HEK293 (cell line): Measurements from ENCODE around the gene PCOLCE2.

ENCODE experiments used
- CTCF ChIA-PET: fragments of 350-600 bp; formaldehyde crosslinking; extraction: SDS; loops from one replicate; lab custom pipeline; 2021; ENCODE audit warnings: antibody characterized with exemption; lab: Yijun Ruan, JAX
- POLR2A ChIA-PET: fragments of 300-600 bp; formaldehyde crosslinking; extraction: SDS; loops from one replicate; lab custom pipeline; 2020; ENCODE audit warnings: antibody characterized with exemption, inconsistent platforms; lab: Yijun Ruan, JAX
- H3K27ac ChIP-seq: fragments of 200-500 bp; sonication (Bioruptor generic); 2 replicates; pipeline ENCODE4 v1.5.1; 2014; ENCODE audit warnings: low read depth, low read length, control low read depth, inconsistent platforms; ENCODE audit errors: extremely low read depth
- H3K36me3 ChIP-seq, 2 experiments: fragments of 200-500 bp in 1 of 2; sonication (Bioruptor generic) in 1 of 2; 1 replicate in 1 of 2; 2 replicates in 1 of 2; pipeline ENCODE4 v1.5.1; 2014 to 2017; ENCODE audit warnings: inconsistent platforms in 2 of 2, low read length in 2 of 2; ENCODE audit not compliant: control insufficient read depth in 2 of 2, insufficient read depth in 1 of 2
- H3K4me1 ChIP-seq: fragments of 200-500 bp; sonication (Bioruptor generic); 2 replicates; pipeline ENCODE4 v1.5.1; 2014; ENCODE audit warnings: mild to moderate bottlenecking, low read length, inconsistent platforms; ENCODE audit not compliant: control insufficient read depth, insufficient read depth
- H3K4me3 ChIP-seq: 2 replicates; pipeline ENCODE4 v1.5.1; 2011; ENCODE audit warnings: low read depth, mild to moderate bottlenecking, control low read depth, low read length, moderate library complexity
- H3K9me3 ChIP-seq: fragments of 200-500 bp; sonication (Bioruptor generic); 2 replicates; pipeline ENCODE4 v1.5.1; 2014; ENCODE audit warnings: low read depth, low read length, inconsistent platforms; ENCODE audit not compliant: control insufficient read depth, insufficient read depth
- FEZF1 ChIP-seq: fragments of 450-650 bp; formaldehyde crosslinking; IDR thresholded peaks from 2 replicates; pipeline ENCODE4 v1.5.1; 2016; ENCODE audit warnings: missing biosample characterization, missing genetic modification characterization
- SALL2 ChIP-seq: fragments of 450-650 bp; formaldehyde crosslinking; IDR thresholded peaks from 2 replicates; pipeline ENCODE4 v1.5.0; 2017; ENCODE audit warnings: missing biosample characterization, mild to moderate bottlenecking, missing genetic modification characterization, borderline replicate concordance
- SCRT2 ChIP-seq: fragments of 450-650 bp; formaldehyde crosslinking; IDR thresholded peaks from 2 replicates; pipeline ENCODE4 v1.5.1; 2016; ENCODE audit warnings: missing biosample characterization, missing genetic modification characterization
- ZBTB20 ChIP-seq: fragments of 450-650 bp; formaldehyde crosslinking; IDR thresholded peaks from 2 replicates; pipeline ENCODE4 v1.5.1; 2016; ENCODE audit warnings: missing biosample characterization, missing genetic modification characterization
- ZNF146 ChIP-seq: fragments of 450-650 bp; formaldehyde crosslinking; IDR thresholded peaks from 2 replicates; pipeline ENCODE4 v1.5.1; 2016; ENCODE audit warnings: missing biosample characterization, missing genetic modification characterization
- ZNF23 ChIP-seq: fragments of 450-650 bp; formaldehyde crosslinking; IDR thresholded peaks from 2 replicates; pipeline ENCODE4 v1.5.1; 2016; ENCODE audit warnings: missing biosample characterization, missing genetic modification characterization, borderline replicate concordance
- ZNF239 ChIP-seq: fragments of 450-650 bp; formaldehyde crosslinking; IDR thresholded peaks from 2 replicates; pipeline ENCODE4 v1.5.1; 2016; ENCODE audit warnings: missing biosample characterization, missing genetic modification characterization
- ZNF24 ChIP-seq: fragments of 450-650 bp; formaldehyde crosslinking; IDR thresholded peaks from 2 replicates; pipeline ENCODE4 v1.5.1; 2016; ENCODE audit warnings: missing biosample characterization, missing genetic modification characterization
- ZNF266 ChIP-seq: fragments of 450-650 bp; formaldehyde crosslinking; IDR thresholded peaks from 2 replicates; pipeline ENCODE4 v1.5.1; 2016; ENCODE audit warnings: missing biosample characterization, missing genetic modification characterization, low read depth
- ZNF391 ChIP-seq: fragments of 450-650 bp; formaldehyde crosslinking; IDR thresholded peaks from 2 replicates; pipeline ENCODE4 v1.5.1; 2016; ENCODE audit warnings: low read depth, missing biosample characterization, missing genetic modification characterization, borderline replicate concordance
- ZNF433 ChIP-seq: fragments of 450-650 bp; formaldehyde crosslinking; IDR thresholded peaks from 2 replicates; pipeline ENCODE4 v1.5.1; 2016; ENCODE audit warnings: missing biosample characterization, missing genetic modification characterization, low read depth
- ZNF600 ChIP-seq: fragments of 450-650 bp; formaldehyde crosslinking; IDR thresholded peaks from 2 replicates; pipeline ENCODE4 v1.5.1; 2016; ENCODE audit warnings: missing biosample characterization, missing genetic modification characterization
- ZNF654 ChIP-seq: fragments of 450-650 bp; formaldehyde crosslinking; IDR thresholded peaks from 2 replicates; pipeline ENCODE4 v1.5.1; 2016; ENCODE audit warnings: low read depth, missing biosample characterization, missing genetic modification characterization
- ZNF785 ChIP-seq: fragments of 450-650 bp; formaldehyde crosslinking; IDR thresholded peaks from 2 replicates; pipeline ENCODE4 v1.5.1; 2016; ENCODE audit warnings: missing biosample characterization, missing genetic modification characterization
- ZSCAN23 ChIP-seq: fragments of 450-650 bp; formaldehyde crosslinking; IDR thresholded peaks from 2 replicates; pipeline ENCODE4 v1.5.1; 2016; ENCODE audit warnings: missing biosample characterization, missing genetic modification characterization
- TF ChIP-seq, protein P1 (sequence below): fragments of 450-650 bp; formaldehyde crosslinking; IDR thresholded peaks from 2 replicates; pipeline ENCODE4 v1.5.1; 2016; ENCODE audit warnings: missing biosample characterization, missing genetic modification characterization
- TF ChIP-seq, protein P2 (sequence below): fragments of 450-650 bp; formaldehyde crosslinking; IDR thresholded peaks from 2 replicates; pipeline ENCODE4 v1.5.1; 2016; ENCODE audit warnings: missing biosample characterization, missing genetic modification characterization
- TF ChIP-seq, protein P3 (sequence below): fragments of 450-650 bp; formaldehyde crosslinking; IDR thresholded peaks from 2 replicates; pipeline ENCODE4 v1.5.1; 2016; ENCODE audit warnings: missing biosample characterization, missing genetic modification characterization
- TF ChIP-seq, protein P4 (sequence below): fragments of 450-650 bp; formaldehyde crosslinking; IDR thresholded peaks from 2 replicates; pipeline ENCODE4 v1.5.1; 2016; ENCODE audit warnings: missing biosample characterization, missing genetic modification characterization
- TF ChIP-seq, protein P5 (sequence below): fragments of 450-650 bp; formaldehyde crosslinking; IDR thresholded peaks from 2 replicates; pipeline ENCODE4 v1.5.1; 2017; ENCODE audit warnings: missing biosample characterization, missing genetic modification characterization
- TF ChIP-seq, protein P6 (sequence below): fragments of 450-650 bp; formaldehyde crosslinking; IDR thresholded peaks from 2 replicates; pipeline ENCODE4 v1.5.1; 2017; ENCODE audit warnings: missing biosample characterization, missing genetic modification characterization

The PCOLCE2 gene

DNA sequence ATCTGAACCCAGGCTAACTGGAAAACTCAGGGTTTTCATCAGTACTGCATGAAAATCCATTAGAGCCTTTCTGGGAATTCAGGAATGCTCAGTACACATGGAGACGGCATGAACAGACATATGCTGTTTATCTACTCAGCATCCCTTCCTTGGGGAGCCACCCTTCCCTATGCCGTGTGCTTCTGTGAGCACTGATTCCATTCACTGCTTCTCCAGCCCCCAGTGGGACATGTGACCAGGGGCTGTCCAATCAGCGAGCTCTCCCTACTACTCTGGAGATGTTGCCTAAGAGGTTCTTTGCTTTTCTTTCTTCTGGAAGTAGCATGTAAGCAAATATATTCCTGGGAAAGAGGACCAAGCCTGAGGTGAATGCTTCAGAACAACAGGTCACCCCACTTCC is 5.6 kb upstream of the PCOLCE2 start:
- Histone ChIP-seq H3K27ac (no peak overlapping the region), H3K4me3 (no peak overlapping the region), H3K9me3 (no peaks in the 10 kb centered on the region), H3K4me1 (no peaks in the 10 kb centered on the region), H3K36me3 (no peaks in the 10 kb centered on the region)
- ChIA-PET CTCF (interaction anchor here (0.8 kb wide), 1 partner anchor 92 kb away, joined by 3 read pairs; no protein-coding TSS in a partner anchor), POLR2A (no interaction called here)
- no peak for TF ChIP-seq ZNF239 (tag by site-specific recombination)
- TF ChIP-seq, protein P1, sequence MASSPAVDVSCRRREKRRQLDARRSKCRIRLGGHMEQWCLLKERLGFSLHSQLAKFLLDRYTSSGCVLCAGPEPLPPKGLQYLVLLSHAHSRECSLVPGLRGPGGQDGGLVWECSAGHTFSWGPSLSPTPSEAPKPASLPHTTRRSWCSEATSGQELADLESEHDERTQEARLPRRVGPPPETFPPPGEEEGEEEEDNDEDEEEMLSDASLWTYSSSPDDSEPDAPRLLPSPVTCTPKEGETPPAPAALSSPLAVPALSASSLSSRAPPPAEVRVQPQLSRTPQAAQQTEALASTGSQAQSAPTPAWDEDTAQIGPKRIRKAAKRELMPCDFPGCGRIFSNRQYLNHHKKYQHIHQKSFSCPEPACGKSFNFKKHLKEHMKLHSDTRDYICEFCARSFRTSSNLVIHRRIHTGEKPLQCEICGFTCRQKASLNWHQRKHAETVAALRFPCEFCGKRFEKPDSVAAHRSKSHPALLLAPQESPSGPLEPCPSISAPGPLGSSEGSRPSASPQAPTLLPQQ (tag by site-specific recombination) = no peak
- TF ChIP-seq SALL2 (tag by site-specific recombination) = no peak
- no peak for TF ChIP-seq ZNF391 (tag by site-specific recombination)
- TF ChIP-seq ZSCAN23 = no peak
- TF ChIP-seq, protein P2, sequence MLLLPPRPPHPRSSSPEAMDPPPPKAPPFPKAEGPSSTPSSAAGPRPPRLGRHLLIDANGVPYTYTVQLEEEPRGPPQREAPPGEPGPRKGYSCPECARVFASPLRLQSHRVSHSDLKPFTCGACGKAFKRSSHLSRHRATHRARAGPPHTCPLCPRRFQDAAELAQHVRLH (tag by site-specific recombination) = no peak
- TF ChIP-seq ZNF600 (tag by site-specific recombination) = no peak
- TF ChIP-seq ZNF23 (tag by site-specific recombination) = no peak
- TF ChIP-seq ZNF785 (tag by site-specific recombination) = no peak

DNA sequence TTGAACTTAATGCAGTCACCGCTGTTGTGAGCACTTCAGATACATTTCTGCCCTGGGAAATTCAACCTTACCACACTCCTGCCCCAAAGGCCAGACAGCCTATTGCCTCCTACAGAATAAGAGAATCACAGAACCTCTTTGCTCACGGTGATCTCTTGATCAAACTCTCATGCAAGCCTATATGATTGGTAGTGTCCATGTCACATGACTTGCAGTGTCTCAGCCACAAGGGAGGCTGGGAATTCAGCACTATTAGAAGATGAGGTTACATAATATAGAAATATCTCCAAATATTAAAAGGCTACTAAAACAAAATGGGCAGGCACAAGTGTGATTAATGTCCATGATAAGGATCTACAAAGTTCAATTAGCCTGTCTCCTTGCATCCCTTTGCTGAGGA is 3.8 kb upstream of the PCOLCE2 start:
- ChIA-PET CTCF (no interaction called here), POLR2A (no interaction called here)
- no peak overlapping the region for H3K4me3 ChIP-seq
- H3K9me3 ChIP-seq = no peaks in the 10 kb centered on the region
- no peak overlapping the region for H3K27ac ChIP-seq
- no peaks in the 10 kb centered on the region for H3K4me1 ChIP-seq
- no peak for TF ChIP-seq ZNF654 (tag by site-specific recombination)
- TF ChIP-seq ZBTB20 (tag by site-specific recombination) = no peak
- 0 out of 2 replicates have a peak, but pooled peaks have one; percentile 25 for TF ChIP-seq SCRT2 (tag by site-specific recombination)
- TF ChIP-seq ZNF433 = no peak
- TF ChIP-seq, protein P3, sequence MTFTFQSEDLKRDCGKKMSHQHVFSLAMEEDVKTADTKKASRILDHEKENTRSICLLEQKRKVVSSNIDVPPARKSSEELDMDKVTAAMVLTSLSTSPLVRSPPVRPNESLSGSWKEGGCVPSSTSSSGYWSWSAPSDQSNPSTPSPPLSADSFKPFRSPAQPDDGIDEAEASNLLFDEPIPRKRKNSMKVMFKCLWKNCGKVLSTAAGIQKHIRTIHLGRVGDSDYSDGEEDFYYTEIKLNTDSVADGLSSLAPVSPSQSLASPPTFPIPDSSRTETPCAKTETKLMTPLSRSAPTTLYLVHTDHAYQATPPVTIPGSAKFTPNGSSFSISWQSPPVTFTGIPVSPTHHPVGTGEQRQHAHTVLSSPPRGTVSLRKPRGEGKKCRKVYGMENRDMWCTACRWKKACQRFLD = no peak
- TF ChIP-seq ZNF146 (tag by site-specific recombination) = no peak
- no peaks in the 10 kb centered on the region for H3K36me3 ChIP-seq

DNA sequence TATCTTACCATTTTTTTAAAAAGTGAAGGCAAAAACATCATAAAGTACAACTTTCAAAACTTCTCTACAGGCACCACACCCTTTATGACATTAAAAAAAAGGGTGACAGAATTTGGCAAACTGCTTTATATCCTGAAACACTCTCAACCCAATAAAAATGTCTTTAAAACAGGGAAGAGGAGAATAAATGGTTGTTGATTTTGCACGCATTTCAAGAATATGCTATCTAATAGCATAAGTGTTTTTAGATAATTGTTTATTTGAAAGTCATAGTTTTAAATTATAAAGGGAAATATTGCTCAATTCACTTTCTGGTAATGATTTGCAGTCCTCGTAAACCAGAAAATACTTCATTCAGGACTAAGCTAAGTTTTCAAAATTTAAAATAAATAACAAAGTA is 1.7 kb upstream of the PCOLCE2 start:
- TF ChIP-seq, protein P4, sequence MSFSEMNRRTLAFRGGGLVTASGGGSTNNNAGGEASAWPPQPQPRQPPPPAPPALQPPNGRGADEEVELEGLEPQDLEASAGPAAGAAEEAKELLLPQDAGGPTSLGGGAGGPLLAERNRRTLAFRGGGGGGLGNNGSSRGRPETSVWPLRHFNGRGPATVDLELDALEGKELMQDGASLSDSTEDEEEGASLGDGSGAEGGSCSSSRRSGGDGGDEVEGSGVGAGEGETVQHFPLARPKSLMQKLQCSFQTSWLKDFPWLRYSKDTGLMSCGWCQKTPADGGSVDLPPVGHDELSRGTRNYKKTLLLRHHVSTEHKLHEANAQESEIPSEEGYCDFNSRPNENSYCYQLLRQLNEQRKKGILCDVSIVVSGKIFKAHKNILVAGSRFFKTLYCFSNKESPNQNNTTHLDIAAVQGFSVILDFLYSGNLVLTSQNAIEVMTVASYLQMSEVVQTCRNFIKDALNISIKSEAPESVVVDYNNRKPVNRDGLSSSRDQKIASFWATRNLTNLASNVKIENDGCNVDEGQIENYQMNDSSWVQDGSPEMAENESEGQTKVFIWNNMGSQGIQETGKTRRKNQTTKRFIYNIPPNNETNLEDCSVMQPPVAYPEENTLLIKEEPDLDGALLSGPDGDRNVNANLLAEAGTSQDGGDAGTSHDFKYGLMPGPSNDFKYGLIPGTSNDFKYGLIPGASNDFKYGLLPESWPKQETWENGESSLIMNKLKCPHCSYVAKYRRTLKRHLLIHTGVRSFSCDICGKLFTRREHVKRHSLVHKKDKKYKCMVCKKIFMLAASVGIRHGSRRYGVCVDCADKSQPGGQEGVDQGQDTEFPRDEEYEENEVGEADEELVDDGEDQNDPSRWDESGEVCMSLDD = no peak
- peak; percentile 23; the same call in 1 of the 2 replicates for TF ChIP-seq FEZF1 (tag by site-specific recombination)
- TF ChIP-seq ZNF24 (tag by site-specific recombination) = no peak
- no peak for TF ChIP-seq ZNF266 (tag by site-specific recombination)
- TF ChIP-seq, protein P5, sequence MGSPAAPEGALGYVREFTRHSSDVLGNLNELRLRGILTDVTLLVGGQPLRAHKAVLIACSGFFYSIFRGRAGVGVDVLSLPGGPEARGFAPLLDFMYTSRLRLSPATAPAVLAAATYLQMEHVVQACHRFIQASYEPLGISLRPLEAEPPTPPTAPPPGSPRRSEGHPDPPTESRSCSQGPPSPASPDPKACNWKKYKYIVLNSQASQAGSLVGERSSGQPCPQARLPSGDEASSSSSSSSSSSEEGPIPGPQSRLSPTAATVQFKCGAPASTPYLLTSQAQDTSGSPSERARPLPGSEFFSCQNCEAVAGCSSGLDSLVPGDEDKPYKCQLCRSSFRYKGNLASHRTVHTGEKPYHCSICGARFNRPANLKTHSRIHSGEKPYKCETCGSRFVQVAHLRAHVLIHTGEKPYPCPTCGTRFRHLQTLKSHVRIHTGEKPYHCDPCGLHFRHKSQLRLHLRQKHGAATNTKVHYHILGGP = peak; percentile 88
- TF ChIP-seq, protein P6, sequence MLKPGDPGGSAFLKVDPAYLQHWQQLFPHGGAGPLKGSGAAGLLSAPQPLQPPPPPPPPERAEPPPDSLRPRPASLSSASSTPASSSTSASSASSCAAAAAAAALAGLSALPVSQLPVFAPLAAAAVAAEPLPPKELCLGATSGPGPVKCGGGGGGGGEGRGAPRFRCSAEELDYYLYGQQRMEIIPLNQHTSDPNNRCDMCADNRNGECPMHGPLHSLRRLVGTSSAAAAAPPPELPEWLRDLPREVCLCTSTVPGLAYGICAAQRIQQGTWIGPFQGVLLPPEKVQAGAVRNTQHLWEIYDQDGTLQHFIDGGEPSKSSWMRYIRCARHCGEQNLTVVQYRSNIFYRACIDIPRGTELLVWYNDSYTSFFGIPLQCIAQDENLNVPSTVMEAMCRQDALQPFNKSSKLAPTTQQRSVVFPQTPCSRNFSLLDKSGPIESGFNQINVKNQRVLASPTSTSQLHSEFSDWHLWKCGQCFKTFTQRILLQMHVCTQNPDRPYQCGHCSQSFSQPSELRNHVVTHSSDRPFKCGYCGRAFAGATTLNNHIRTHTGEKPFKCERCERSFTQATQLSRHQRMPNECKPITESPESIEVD = peak; percentile 83
- TF ChIP-seq, all 188 proteins: peak for 3
- peaks cover 6% of the 10 kb centered on the region; the same call in 1 of the 2 replicates for H3K4me1 ChIP-seq
- POLR2A ChIA-PET = no interaction called here
- no peaks in the 10 kb centered on the region for H3K36me3 ChIP-seq
- CTCF ChIA-PET = no interaction called here
- no peak overlapping the region for H3K27ac ChIP-seq
- H3K4me3 ChIP-seq = no peak overlapping the region
- no peaks in the 10 kb centered on the region for H3K9me3 ChIP-seq
